NCI-H2029 treated with DMSO at 0.1 percent for 48 hours (cell line): ENCODE results near the gene DMPK.
"Not testable (repeated sequence)": the region's sequence is repeated elsewhere in the genome, so short reads cannot be mapped to it uniquely, and the experiment has no call there.

Source experiments
- DNase-seq: peaks from one replicate; lab custom pipeline; 2025; lab: John Stamatoyannopoulos, UW

The DMPK gene

GRCh38 chr19:45815481-45816216 is 33.4 kb upstream of the DMPK start:
- no peak for DNase-seq

GRCh38 chr19:45814851-45815480 is 32.7 kb upstream of the DMPK start, which contains the start of gene RSPH6A:
TSS of gene RSPH6A (minus strand) at chr19:45815308. CDS start at chr19:45815176, 132 bp downstream.
- no peak for DNase-seq

GRCh38 chr19:45814166-45814780 is 32.0 kb upstream of the DMPK start:
- DNase-seq, result no peak

GRCh38 chr19:45812297-45812696 is 30.0 kb upstream of the DMPK start:
- DNase-seq, result no peak

GRCh38 chr19:45809643-45810159 is 27.4 kb upstream of the DMPK start:
- DNase-seq, result no peak

- no peak for DNase-seq
Measured at GRCh38 chr19:45805719-45806118, 23.4 kb upstream of the DMPK start.

GRCh38 chr19:45804959-45805230 is 22.6 kb upstream of the DMPK start:
- no peak for DNase-seq

- no peak for DNase-seq
Measured at GRCh38 chr19:45804140-45804958, 22.1 kb upstream of the DMPK start.

- DNase-seq, result no peak
Measured at GRCh38 chr19:45801603-45802175, 19.4 kb upstream of the DMPK start.

GRCh38 chr19:45800070-45800553 is 17.8 kb upstream of the DMPK start:
- DNase-seq, result no peak

GRCh38 chr19:45799541-45799940 is 17.3 kb upstream of the DMPK start:
- not testable (repeated sequence) for DNase-seq

GRCh38 chr19:45798995-45799517 is 16.8 kb upstream of the DMPK start:
- DNase-seq, result peak; percentile 64

GRCh38 chr19:45794627-45795026 is 12.3 kb upstream of the DMPK start:
- DNase-seq, result no peak

GRCh38 chr19:45793876-45794275 is 11.6 kb upstream of the DMPK start:
- no peak for DNase-seq

- no peak for DNase-seq
Measured at GRCh38 chr19:45793178-45793564, 10.9 kb upstream of the DMPK start.

GRCh38 chr19:45792470-45793177 is 10.3 kb upstream of the DMPK start, which contains the start of gene DMWD:
TSS of gene DMWD (minus strand) at chr19:45792845. CDS start at chr19:45792756, 89 bp downstream.
- DNase-seq, result peak; percentile 92

GRCh38 chr19:45791744-45792469 is 9.6 kb upstream of the DMPK start:
- no peak for DNase-seq

- DNase-seq, result no peak
Measured at GRCh38 chr19:45790942-45791341, 8.7 kb upstream of the DMPK start.

GRCh38 chr19:45789035-45789786 is 6.9 kb upstream of the DMPK start:
- no peak for DNase-seq
